ENCODE results near the gene UBE2J1. TPM values are rescaled to one million over a fixed set of nuclear protein-coding genes. Genes with fewer than 3 reads are reported as not detected.

Gene UBE2J1
- total and polyA plus RNA-seq, 10 of the 15 experiments (the other 5 are each of a cell fraction or from before 2014, with no cell fraction given): 48.7 to 131 (median 90.0) TPM

DNA sequence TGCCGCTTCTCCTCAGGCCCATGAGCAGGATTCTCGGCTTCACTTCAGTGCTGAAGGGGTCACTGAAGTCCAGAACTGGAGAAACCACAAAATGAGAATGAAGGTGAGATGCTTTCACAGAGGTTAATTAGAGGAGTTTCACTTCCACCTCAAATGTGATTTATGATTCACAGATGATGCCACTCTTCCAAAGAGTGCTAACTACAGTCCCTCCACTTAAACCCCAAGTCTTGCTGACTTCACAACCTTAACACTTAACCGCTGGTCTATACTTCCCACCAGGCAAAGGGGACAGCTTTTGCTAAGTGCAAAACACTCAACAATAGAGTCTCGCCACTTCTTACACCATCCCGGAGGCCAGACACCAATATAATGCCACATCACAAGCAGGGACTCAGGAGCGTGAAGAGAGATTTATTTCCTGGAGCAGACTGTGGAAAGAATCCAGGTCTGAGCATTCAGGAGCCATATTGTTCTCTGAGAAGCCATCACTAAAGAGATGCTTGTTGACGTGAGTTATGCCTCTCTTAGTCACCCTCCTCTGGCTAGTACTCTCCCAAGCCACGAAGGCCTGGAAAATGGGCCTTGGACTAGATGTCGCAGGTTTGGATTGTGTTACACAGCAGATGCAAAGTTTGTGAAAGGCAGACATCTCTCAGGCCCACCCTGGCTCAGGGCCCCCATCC is 35.1 kb upstream of the UBE2J1 start (continued):
- 0 out of 2 replicates have a peak, but pooled peaks have one; percentile 84 for TF ChIP-seq WRNIP1 (IDR thresholded peaks at IDR 0.05; ENCODE audit: borderline replicate concordance, low read depth, low read length)
- TF ChIP-seq YY1 (IDR thresholded peaks at IDR 0.05; ENCODE audit: low read depth, low read length): peak; percentile 50; the same call in 1 of the 2 replicates
- TF ChIP-seq, protein P1, sequence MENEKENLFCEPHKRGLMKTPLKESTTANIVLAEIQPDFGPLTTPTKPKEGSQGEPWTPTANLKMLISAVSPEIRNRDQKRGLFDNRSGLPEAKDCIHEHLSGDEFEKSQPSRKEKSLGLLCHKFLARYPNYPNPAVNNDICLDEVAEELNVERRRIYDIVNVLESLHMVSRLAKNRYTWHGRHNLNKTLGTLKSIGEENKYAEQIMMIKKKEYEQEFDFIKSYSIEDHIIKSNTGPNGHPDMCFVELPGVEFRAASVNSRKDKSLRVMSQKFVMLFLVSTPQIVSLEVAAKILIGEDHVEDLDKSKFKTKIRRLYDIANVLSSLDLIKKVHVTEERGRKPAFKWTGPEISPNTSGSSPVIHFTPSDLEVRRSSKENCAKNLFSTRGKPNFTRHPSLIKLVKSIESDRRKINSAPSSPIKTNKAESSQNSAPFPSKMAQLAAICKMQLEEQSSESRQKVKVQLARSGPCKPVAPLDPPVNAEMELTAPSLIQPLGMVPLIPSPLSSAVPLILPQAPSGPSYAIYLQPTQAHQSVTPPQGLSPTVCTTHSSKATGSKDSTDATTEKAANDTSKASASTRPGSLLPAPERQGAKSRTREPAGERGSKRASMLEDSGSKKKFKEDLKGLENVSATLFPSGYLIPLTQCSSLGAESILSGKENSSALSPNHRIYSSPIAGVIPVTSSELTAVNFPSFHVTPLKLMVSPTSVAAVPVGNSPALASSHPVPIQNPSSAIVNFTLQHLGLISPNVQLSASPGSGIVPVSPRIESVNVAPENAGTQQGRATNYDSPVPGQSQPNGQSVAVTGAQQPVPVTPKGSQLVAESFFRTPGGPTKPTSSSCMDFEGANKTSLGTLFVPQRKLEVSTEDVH (IDR thresholded peaks at IDR 0.05; ENCODE audit: low read depth, partially characterized antibody): no peak
- TF ChIP-seq NR2C1 (IDR thresholded peaks at IDR 0.05): 0 out of 2 replicates have a peak, but pooled peaks have one; percentile 6
- TF ChIP-seq PAX8 (IDR thresholded peaks at IDR 0.05): no peak
- peak; percentile 77; the same call in 1 of the 2 replicates for TF ChIP-seq ZNF24 (IDR thresholded peaks at IDR 0.05)
- TF ChIP-seq GATAD2B (conservative IDR thresholded peaks at IDR 0.05; ENCODE audit: low read depth): peak; percentile 74
- TF ChIP-seq RCOR1 (conservative IDR thresholded peaks at IDR 0.05; ENCODE audit: low read depth, low read length): peak; percentile 86; the same call in 1 of the 2 replicates
- TF ChIP-seq SMAD1 (IDR thresholded peaks at IDR 0.05; ENCODE audit: low read depth, partially characterized antibody): peak; percentile 61
- TF ChIP-seq BMI1 (IDR thresholded peaks at IDR 0.05; ENCODE audit: borderline replicate concordance): peak; percentile 91
- peak; percentile 87 for TF ChIP-seq TCF3 (IDR thresholded peaks at IDR 0.05; ENCODE audit: borderline replicate concordance, insufficient read depth, low read depth, low read length)
- no peak for TF ChIP-seq MYB (IDR thresholded peaks at IDR 0.05; ENCODE audit: borderline replicate concordance, low read depth, low read length)
- TF ChIP-seq HDAC6 (IDR thresholded peaks at IDR 0.05; ENCODE audit: unreplicated experiment): no peak
- TF ChIP-seq EZH2 (IDR thresholded peaks at IDR 0.05; ENCODE audit: borderline replicate concordance, control insufficient read depth, low read depth, low read length): 0 out of 2 replicates have a peak, but pooled peaks have one; percentile 19
- TF ChIP-seq, protein P2, sequence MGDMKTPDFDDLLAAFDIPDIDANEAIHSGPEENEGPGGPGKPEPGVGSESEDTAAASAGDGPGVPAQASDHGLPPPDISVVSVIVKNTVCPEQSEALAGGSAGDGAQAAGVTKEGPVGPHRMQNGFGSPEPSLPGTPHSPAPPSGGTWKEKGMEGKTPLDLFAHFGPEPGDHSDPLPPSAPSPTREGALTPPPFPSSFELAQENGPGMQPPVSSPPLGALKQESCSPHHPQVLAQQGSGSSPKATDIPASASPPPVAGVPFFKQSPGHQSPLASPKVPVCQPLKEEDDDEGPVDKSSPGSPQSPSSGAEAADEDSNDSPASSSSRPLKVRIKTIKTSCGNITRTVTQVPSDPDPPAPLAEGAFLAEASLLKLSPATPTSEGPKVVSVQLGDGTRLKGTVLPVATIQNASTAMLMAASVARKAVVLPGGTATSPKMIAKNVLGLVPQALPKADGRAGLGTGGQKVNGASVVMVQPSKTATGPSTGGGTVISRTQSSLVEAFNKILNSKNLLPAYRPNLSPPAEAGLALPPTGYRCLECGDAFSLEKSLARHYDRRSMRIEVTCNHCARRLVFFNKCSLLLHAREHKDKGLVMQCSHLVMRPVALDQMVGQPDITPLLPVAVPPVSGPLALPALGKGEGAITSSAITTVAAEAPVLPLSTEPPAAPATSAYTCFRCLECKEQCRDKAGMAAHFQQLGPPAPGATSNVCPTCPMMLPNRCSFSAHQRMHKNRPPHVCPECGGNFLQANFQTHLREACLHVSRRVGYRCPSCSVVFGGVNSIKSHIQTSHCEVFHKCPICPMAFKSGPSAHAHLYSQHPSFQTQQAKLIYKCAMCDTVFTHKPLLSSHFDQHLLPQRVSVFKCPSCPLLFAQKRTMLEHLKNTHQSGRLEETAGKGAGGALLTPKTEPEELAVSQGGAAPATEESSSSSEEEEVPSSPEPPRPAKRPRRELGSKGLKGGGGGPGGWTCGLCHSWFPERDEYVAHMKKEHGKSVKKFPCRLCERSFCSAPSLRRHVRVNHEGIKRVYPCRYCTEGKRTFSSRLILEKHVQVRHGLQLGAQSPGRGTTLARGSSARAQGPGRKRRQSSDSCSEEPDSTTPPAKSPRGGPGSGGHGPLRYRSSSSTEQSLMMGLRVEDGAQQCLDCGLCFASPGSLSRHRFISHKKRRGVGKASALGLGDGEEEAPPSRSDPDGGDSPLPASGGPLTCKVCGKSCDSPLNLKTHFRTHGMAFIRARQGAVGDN (IDR thresholded peaks at IDR 0.05): no peak
- TF ChIP-seq, protein P3, sequence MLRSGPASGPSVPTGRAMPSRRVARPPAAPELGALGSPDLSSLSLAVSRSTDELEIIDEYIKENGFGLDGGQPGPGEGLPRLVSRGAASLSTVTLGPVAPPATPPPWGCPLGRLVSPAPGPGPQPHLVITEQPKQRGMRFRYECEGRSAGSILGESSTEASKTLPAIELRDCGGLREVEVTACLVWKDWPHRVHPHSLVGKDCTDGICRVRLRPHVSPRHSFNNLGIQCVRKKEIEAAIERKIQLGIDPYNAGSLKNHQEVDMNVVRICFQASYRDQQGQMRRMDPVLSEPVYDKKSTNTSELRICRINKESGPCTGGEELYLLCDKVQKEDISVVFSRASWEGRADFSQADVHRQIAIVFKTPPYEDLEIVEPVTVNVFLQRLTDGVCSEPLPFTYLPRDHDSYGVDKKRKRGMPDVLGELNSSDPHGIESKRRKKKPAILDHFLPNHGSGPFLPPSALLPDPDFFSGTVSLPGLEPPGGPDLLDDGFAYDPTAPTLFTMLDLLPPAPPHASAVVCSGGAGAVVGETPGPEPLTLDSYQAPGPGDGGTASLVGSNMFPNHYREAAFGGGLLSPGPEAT (IDR thresholded peaks at IDR 0.05; ENCODE audit: low read depth): peak; percentile 97
- no peak for TF ChIP-seq HDAC2 (IDR thresholded peaks at IDR 0.05)
- TF ChIP-seq TBL1XR1 (IDR thresholded peaks at IDR 0.05; ENCODE audit: low read depth, low read length): peak; percentile 98
- no peak for TF ChIP-seq CHD1 (IDR thresholded peaks at IDR 0.05; ENCODE audit: low read depth, low read length)
- TF ChIP-seq NFYA (IDR thresholded peaks at IDR 0.05; ENCODE audit: borderline replicate concordance, low read depth, low read length): no peak
- TF ChIP-seq SPI1 (IDR thresholded peaks at IDR 0.05; ENCODE audit: borderline replicate concordance, insufficient read depth, low read depth, low read length): peak; percentile 97
